Measurements from ENCODE around the gene NBEAL1. TPM values are rescaled to one million over a fixed set of nuclear protein-coding genes. Genes with fewer than 3 reads are reported as not detected.

NBEAL1 gene
- total and polyA plus RNA-seq, 2 experiments from 2014 or later, result 13.3 to 21.8 TPM

- TF ChIP-seq, protein P1, sequence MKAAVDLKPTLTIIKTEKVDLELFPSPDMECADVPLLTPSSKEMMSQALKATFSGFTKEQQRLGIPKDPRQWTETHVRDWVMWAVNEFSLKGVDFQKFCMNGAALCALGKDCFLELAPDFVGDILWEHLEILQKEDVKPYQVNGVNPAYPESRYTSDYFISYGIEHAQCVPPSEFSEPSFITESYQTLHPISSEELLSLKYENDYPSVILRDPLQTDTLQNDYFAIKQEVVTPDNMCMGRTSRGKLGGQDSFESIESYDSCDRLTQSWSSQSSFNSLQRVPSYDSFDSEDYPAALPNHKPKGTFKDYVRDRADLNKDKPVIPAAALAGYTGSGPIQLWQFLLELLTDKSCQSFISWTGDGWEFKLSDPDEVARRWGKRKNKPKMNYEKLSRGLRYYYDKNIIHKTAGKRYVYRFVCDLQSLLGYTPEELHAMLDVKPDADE (IDR thresholded peaks at IDR 0.05), result no peak
- TF ChIP-seq, protein P2, sequence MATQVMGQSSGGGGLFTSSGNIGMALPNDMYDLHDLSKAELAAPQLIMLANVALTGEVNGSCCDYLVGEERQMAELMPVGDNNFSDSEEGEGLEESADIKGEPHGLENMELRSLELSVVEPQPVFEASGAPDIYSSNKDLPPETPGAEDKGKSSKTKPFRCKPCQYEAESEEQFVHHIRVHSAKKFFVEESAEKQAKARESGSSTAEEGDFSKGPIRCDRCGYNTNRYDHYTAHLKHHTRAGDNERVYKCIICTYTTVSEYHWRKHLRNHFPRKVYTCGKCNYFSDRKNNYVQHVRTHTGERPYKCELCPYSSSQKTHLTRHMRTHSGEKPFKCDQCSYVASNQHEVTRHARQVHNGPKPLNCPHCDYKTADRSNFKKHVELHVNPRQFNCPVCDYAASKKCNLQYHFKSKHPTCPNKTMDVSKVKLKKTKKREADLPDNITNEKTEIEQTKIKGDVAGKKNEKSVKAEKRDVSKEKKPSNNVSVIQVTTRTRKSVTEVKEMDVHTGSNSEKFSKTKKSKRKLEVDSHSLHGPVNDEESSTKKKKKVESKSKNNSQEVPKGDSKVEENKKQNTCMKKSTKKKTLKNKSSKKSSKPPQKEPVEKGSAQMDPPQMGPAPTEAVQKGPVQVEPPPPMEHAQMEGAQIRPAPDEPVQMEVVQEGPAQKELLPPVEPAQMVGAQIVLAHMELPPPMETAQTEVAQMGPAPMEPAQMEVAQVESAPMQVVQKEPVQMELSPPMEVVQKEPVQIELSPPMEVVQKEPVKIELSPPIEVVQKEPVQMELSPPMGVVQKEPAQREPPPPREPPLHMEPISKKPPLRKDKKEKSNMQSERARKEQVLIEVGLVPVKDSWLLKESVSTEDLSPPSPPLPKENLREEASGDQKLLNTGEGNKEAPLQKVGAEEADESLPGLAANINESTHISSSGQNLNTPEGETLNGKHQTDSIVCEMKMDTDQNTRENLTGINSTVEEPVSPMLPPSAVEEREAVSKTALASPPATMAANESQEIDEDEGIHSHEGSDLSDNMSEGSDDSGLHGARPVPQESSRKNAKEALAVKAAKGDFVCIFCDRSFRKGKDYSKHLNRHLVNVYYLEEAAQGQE (IDR thresholded peaks at IDR 0.05; ENCODE audit: unreplicated experiment), result no peak
- TF ChIP-seq EZH2 (IDR thresholded peaks at IDR 0.05; ENCODE audit: low read depth, unreplicated experiment) (no peak), ZNF114 (CRISPR knock-in tag; IDR thresholded peaks at IDR 0.05) (no peak)
Measured at GRCh38 chr2:203143391-203143790, 128.7 kb downstream of the NBEAL1 start (continued).

DNA sequence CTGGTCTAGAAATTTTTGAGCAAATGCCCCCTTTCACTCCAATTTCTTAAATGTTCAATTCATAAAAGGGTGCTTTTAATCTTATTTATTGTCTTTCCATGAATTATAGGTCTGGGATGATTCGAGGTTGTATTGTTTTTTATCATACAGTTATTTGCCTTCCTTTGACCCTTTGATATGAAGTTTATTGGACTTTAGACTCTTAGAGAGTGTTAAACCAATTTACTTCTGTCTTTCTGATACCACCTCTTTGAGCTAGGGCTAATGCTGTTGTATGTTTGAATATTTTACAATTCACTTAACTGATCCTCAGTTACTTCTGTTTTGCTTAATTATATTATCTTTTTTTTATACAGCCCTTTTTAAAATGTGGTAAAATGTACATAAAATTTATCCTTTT, 134.5 kb downstream of the NBEAL1 start:
- Mint-ChIP-seq H3K9me3 (no peaks in the 10 kb centered on the region), H3K4me1 (no peaks in the 10 kb centered on the region), H3K36me3 (ENCODE audit: low read depth) (peaks cover 4% of the 10 kb centered on the region; the same call in 1 of the 3 replicates), H3K4me3 (no peak overlapping the region), H3K27me3 (ENCODE audit: insufficient read depth, low read depth, poor library complexity) (peaks cover 2% of the 10 kb centered on the region), H3K27ac (no peak overlapping the region)
- ATAC-seq, result no peak
- Histone ChIP-seq H3K79me2 (replicated peaks; ENCODE audit: insufficient read depth) (no peaks in the 10 kb centered on the region), H3K4me1 (ENCODE audit: insufficient read depth) (no peaks in the 10 kb centered on the region), H3K9me2 (ENCODE audit: insufficient read depth) (no peaks in the 10 kb centered on the region), H2AFZ (no peak overlapping the region), H4K20me1 (replicated peaks; ENCODE audit: insufficient read depth) (no peaks in the 10 kb centered on the region), H3K36me3 (ENCODE audit: insufficient read depth) (no peaks in the 10 kb centered on the region), H3K27me3 (ENCODE audit: insufficient read depth) (no peaks in the 10 kb centered on the region), H3K27ac (ENCODE audit: low read depth) (no peak overlapping the region), H3F3A (replicated peaks; ENCODE audit: low read depth) (no peaks in the 10 kb centered on the region), H3K4me2 (no peak overlapping the region), H3K4me3 (no peak overlapping the region)
- DNase-seq (ENCODE audit: low spot score), result no peak
- TF ChIP-seq, protein P1 (IDR thresholded peaks at IDR 0.05), result no peak
- TF ChIP-seq JUNB (IDR thresholded peaks at IDR 0.05; ENCODE audit: unreplicated experiment) (no peak), ZNF331 (CRISPR knock-in tag; IDR thresholded peaks at IDR 0.05; ENCODE audit: low read depth) (no peak), ZNF114 (CRISPR knock-in tag; IDR thresholded peaks at IDR 0.05) (no peak), EZH2 (IDR thresholded peaks at IDR 0.05; ENCODE audit: low read depth, unreplicated experiment) (no peak), STAT1 (IDR thresholded peaks at IDR 0.05; ENCODE audit: unreplicated experiment) (no peak), NANOG (IDR thresholded peaks at IDR 0.05; ENCODE audit: borderline replicate concordance) (no peak), EZH2phosphoT487 (IDR thresholded peaks at IDR 0.05; ENCODE audit: unreplicated experiment) (no peak)
- TF ChIP-seq, protein P2 (IDR thresholded peaks at IDR 0.05; ENCODE audit: unreplicated experiment), result no peak

All from GM23338 (cell line).